Peyer's patch (tissue), 4 donors: ENCODE measurements around the gene REXO1. TPM values are rescaled to one million over a fixed set of nuclear protein-coding genes. Genes with fewer than 3 reads are reported as not detected.

Source experiments
- DNase-seq, 3 donors: peaks; one replicate each; pipeline ENCODE4 v3.0.0-alpha.2; 2017 to 2019
- H3K27ac ChIP-seq, 4 donors: fragments of 200-600 bp; sonication (generic); one replicate each; pipeline ENCODE4 v1.5.1; 2016 to 2019
- H3K27me3 ChIP-seq, 2 donors: fragments of 200-600 bp; sonication (generic); one replicate each; pipeline ENCODE4 v1.5.1; 2019
- H3K36me3 ChIP-seq, 3 donors: fragments of 200-600 bp; sonication (generic); one replicate each; pipeline ENCODE4 v1.5.1; 2016 to 2019
- H3K4me1 ChIP-seq, 4 donors: fragments of 200-600 bp; sonication (generic); one replicate each; pipeline ENCODE4 v1.5.1; 2016 to 2019
- H3K4me3 ChIP-seq, 4 donors: fragments of 200-600 bp; sonication (generic); 1 replicate in 3 of 4; 2 replicates in 1 of 4; pipeline ENCODE4 v1.5.1; 2016 to 2019; ENCODE audit warnings: mild to moderate bottlenecking in 1 of 4
- H3K9me3 ChIP-seq, 4 donors: fragments of 200-600 bp; sonication (generic); one replicate each; pipeline ENCODE4 v1.5.1; 2016 to 2019; ENCODE audit warnings: mild to moderate bottlenecking in 1 of 4
- CTCF ChIP-seq, 6 experiments: fragments of 450-650 bp in 4 of 6; fragments of 200-600 bp in 2 of 6; sonication (generic) in 1 of 6; IDR thresholded peaks; one replicate each; pipeline ENCODE4 v1.5.1; 2017 to 2019; ENCODE audit warnings: antibody characterized with exemption in 6 of 6, mild to moderate bottlenecking in 3 of 6, moderate library complexity in 1 of 6
- POLR2A ChIP-seq, 2 donors: fragments of 450-650 bp; IDR thresholded peaks; one replicate each; pipeline ENCODE4 v1.5.1; 2017; ENCODE audit warnings: antibody characterized with exemption in 2 of 2, mild to moderate bottlenecking in 2 of 2, moderate library complexity in 2 of 2
- total RNA-seq, 4 donors: library from RNA; depleted of rRNA; stranded (reverse); fragments of >200 nt; gene quantifications; one replicate each; pipeline ENCODE4 v1.1.0, GENCODE V29; 2016

Gene REXO1
- total RNA-seq, 4 donors from 2014 or later: 47.0 to 101 (median 57.2) TPM

GRCh38 chr19:1765904-1766799 lies 82.1 kb downstream of the REXO1 start:
- no peak overlapping the region for H3K27ac ChIP-seq
- peaks cover 0 to 10% (median 3%) of the 10 kb centered on the region in 4 donors for H3K9me3 ChIP-seq
- peaks cover 0 to 5% (median 0%) of the 10 kb centered on the region in 4 donors for H3K4me1 ChIP-seq
- H3K4me3 ChIP-seq: no peak overlapping the region
- DNase-seq: no peak
- H3K27me3 ChIP-seq: peaks cover 0 to 58% of the 10 kb centered on the region in 2 donors
- no peaks in the 10 kb centered on the region for H3K36me3 ChIP-seq
- TF ChIP-seq CTCF (IDR thresholded peaks at IDR 0.05): no peak
- no peak for TF ChIP-seq POLR2A (IDR thresholded peaks at IDR 0.05)

Other genes with a start within 250 kb of the REXO1 start
- gene UQCR11, start 243.0 kb downstream of the REXO1 start, total RNA-seq: 100 to 1,000 TPM in 1 of 4 donors, 10 to 100 TPM in 3; 59.8 to 122 (median 94.3) TPM
- 100 to 1,000 TPM in 1 of 4 donors, 10 to 100 TPM in 3; 49.2 to 112 (median 80.3) TPM for gene TCF3, start 195.9 kb downstream of the REXO1 start, total RNA-seq
- gene ONECUT3, start 95.0 kb downstream of the REXO1 start, total RNA-seq: under 1 TPM in 2 of 4 donors, not detected in 2; 0.27 to 0.28 TPM
- 1 to 10 TPM in 1 of 4 donors, under 1 TPM in 2, not detected in 1; 0.35 to 4.5 (median 0.94) TPM for gene ATP8B3, start 36.2 kb downstream of the REXO1 start, total RNA-seq
- gene KLF16, start 15.1 kb upstream of the REXO1 start, total RNA-seq: 10 to 100 TPM; 10.3 to 18.2 (median 14.8) TPM
- gene ABHD17A, start 37.0 kb upstream of the REXO1 start, total RNA-seq: 10 to 100 TPM; 52.0 to 95.9 (median 68.4) TPM
- 10 to 100 TPM; 18.2 to 33.3 (median 23.8) TPM for gene ADAT3, start 56.9 kb upstream of the REXO1 start, total RNA-seq
- gene SCAMP4, start 56.9 kb upstream of the REXO1 start, total RNA-seq: 10 to 100 TPM; 45.4 to 62.6 (median 57.0) TPM
- 100 to 1,000 TPM in 2 of 4 donors, 10 to 100 TPM in 2; 54.5 to 250 (median 103) TPM for gene CSNK1G2, start 92.7 kb upstream of the REXO1 start, total RNA-seq
- 100 to 1,000 TPM in 1 of 4 donors, 10 to 100 TPM in 3; 57.8 to 114 (median 76.0) TPM for gene BTBD2, start 167.2 kb upstream of the REXO1 start, total RNA-seq
- 100 to 1,000 TPM; 119 to 253 (median 192) TPM for gene MKNK2, start 202.8 kb upstream of the REXO1 start, total RNA-seq
- 10 to 100 TPM; 32.6 to 55.3 (median 35.1) TPM for gene MOB3A, start 247.8 kb upstream of the REXO1 start, total RNA-seq
- 1 to 10 TPM; 1.3 to 9.9 (median 3.8) TPM for gene IZUMO4, start 248.4 kb upstream of the REXO1 start, total RNA-seq